Measurements from ENCODE around the gene PRKG1. TPM values are rescaled to one million over a fixed set of nuclear protein-coding genes. Genes with fewer than 3 reads are reported as not detected.

PRKG1 gene
- total and polyA plus RNA-seq, 7 experiments from 2014 or later, result 0.19 TPM; not detected in 6

DNA sequence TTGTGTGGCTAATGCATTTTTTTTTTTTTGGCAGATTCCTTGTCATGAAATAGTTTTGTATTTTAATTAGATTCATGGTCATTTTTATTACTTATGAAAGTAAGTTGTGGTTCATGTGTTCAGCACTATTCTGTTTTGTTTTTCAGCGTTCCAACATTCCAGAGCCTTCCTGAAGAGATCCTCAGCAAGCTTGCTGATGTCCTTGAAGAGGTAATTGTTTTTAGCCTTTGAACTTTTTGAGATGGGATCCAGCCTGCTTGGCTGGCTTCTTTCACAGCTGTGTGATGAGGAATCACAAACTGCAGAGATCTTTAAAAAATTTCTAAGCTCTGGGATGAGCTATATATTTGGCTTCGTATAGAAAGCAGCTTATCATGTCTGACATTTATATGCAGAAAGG, 833.1 kb downstream of the PRKG1 start:
- CTCF ChIA-PET, result no interaction called here
- no peak for DNase-seq

DNA sequence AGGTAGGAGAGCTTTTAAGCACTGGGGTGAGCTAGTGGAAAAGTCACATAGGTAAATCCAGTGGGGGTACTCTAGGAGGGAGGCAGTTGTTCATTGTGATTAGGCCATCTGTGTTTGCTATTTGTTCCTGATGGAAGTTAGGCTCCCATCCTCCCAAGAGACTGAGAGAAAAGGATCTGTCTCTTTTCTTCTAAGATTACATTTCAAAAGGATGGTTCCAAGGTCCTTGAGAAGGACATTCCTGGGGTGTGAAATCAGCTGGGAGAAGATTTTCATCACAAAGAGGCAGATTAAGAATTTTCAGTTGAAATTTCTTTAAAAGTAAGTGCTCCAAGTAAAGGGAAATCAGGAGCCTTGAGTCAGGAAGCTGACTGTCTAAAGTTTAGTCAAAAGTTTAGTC, 835.9 kb downstream of the PRKG1 start:
- Mint-ChIP-seq H3K4me1 (no peaks in the 10 kb centered on the region), H3K9me3 (no peaks in the 10 kb centered on the region), H3K27ac (no peak overlapping the region), H3K36me3 (no peaks in the 10 kb centered on the region), H3K27me3 (peaks cover 0 to 13% (median 8%) of the 10 kb centered on the region in 5 donors), H3K4me3 (no peak overlapping the region)
- intact Hi-C loops (cut with micrococcal nuclease), result no loop called here
- Histone ChIP-seq H3K4me3 (ENCODE audit: low read length) (no peak overlapping the region), H3K9me3 (ENCODE audit: control insufficient read depth in 2 of 3, low read length in 3 of 3) (no peaks in the 10 kb centered on the region), H3K36me3 (ENCODE audit: control insufficient read depth in 2 of 3, insufficient read depth in 3 of 3, low read length in 3 of 3) (no peaks in the 10 kb centered on the region), H3K27ac (ENCODE audit: low read depth, low read length) (no peak overlapping the region), H3K4me1 (ENCODE audit: control insufficient read depth in 2 of 2, insufficient read depth in 2 of 2, low read length in 2 of 2) (no peaks in the 10 kb centered on the region), H3K27me3 (ENCODE audit: control insufficient read depth in 2 of 2, insufficient read depth in 2 of 2, low read length in 2 of 2) (no peaks in the 10 kb centered on the region)
- ATAC-seq (no peak), DNase-seq (no peak)
- ChIA-PET CTCF (no interaction called here), POLR2A (no interaction called here)

More for the DNA sequence above, 833.1 kb downstream of the PRKG1 start:
- no peak overlapping the region for H3K27ac Mint-ChIP-seq
- ATAC-seq, result no peak
- no peaks in the 10 kb centered on the region for H3K36me3 Mint-ChIP-seq
- H3K27me3 Mint-ChIP-seq, result peaks cover 0 to 13% (median 8%) of the 10 kb centered on the region in 5 donors
- POLR2A ChIA-PET, result no interaction called here
- Histone ChIP-seq H3K4me1 (ENCODE audit: control insufficient read depth in 2 of 2, insufficient read depth in 2 of 2, low read length in 2 of 2) (no peaks in the 10 kb centered on the region), H3K36me3 (ENCODE audit: control insufficient read depth in 2 of 3, insufficient read depth in 3 of 3, low read length in 3 of 3) (no peaks in the 10 kb centered on the region), H3K4me3 (ENCODE audit: low read length) (no peak overlapping the region), H3K27ac (ENCODE audit: low read depth, low read length) (no peak overlapping the region), H3K27me3 (ENCODE audit: control insufficient read depth in 2 of 2, insufficient read depth in 2 of 2, low read length in 2 of 2) (no peaks in the 10 kb centered on the region), H3K9me3 (ENCODE audit: control insufficient read depth in 2 of 3, low read length in 3 of 3) (no peaks in the 10 kb centered on the region)
- H3K4me3 Mint-ChIP-seq, result no peak overlapping the region
- intact Hi-C loops (cut with micrococcal nuclease), result no loop called here
- H3K4me1 Mint-ChIP-seq, result no peaks in the 10 kb centered on the region
- no peaks in the 10 kb centered on the region for H3K9me3 Mint-ChIP-seq

DNA sequence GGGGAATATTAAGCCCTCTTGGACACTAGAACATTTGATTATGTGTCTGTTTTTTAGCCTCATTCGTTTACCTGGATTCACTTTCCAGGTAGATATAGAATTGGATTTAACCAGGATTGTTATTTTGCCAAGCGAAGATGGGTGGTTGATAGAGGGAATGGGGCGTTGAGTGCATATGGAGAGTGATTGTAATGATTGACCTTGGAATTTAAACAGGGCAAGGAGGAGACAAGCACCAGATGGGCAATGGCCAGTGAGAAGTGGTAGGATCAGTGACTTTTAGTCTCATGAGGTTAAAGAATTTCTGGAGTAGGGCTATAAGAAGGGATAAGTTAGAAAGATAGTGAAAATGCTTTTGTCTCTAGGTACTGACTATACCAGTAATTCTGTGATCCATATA, 836.3 kb downstream of the PRKG1 start:
- Histone ChIP-seq H3K27ac (ENCODE audit: low read depth, low read length) (no peak overlapping the region), H3K4me3 (ENCODE audit: low read length) (no peak overlapping the region), H3K9me3 (ENCODE audit: control insufficient read depth in 2 of 3, low read length in 3 of 3) (no peaks in the 10 kb centered on the region), H3K27me3 (ENCODE audit: control insufficient read depth in 2 of 2, insufficient read depth in 2 of 2, low read length in 2 of 2) (no peaks in the 10 kb centered on the region), H3K4me1 (ENCODE audit: control insufficient read depth in 2 of 2, insufficient read depth in 2 of 2, low read length in 2 of 2) (no peaks in the 10 kb centered on the region), H3K36me3 (ENCODE audit: control insufficient read depth in 2 of 3, insufficient read depth in 3 of 3, low read length in 3 of 3) (no peaks in the 10 kb centered on the region)
- Mint-ChIP-seq H3K27me3 (peaks cover 0 to 13% (median 8%) of the 10 kb centered on the region in 5 donors), H3K4me1 (no peaks in the 10 kb centered on the region), H3K4me3 (no peak overlapping the region), H3K36me3 (no peaks in the 10 kb centered on the region), H3K27ac (no peak overlapping the region), H3K9me3 (no peaks in the 10 kb centered on the region)
- DNase-seq, result no peak
- CTCF ChIA-PET, result no interaction called here
- ATAC-seq, result no peak
- intact Hi-C loops (cut with micrococcal nuclease), result no loop called here
- POLR2A ChIA-PET, result no interaction called here

DNA sequence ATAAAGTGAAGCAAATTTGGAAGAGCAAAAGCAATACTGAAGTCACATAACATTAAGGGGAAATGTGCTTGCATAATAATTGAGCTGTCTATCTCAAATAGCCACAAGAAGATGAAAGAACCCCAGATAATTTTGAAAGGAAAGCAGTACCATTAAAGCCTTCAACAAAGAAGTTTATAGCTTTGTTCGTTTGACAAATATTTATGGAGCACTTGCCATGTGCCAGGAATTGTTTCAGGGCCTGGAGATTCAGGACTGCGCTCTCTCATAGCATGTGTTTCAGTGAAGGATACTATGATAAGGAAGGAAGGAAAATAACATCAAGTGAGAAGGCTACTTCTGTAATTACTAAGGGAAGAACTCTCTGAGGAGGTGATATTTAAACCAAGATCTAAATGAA, 837.4 kb downstream of the PRKG1 start:
- intact Hi-C loops (cut with micrococcal nuclease), result no loop called here
- Histone ChIP-seq H3K36me3 (ENCODE audit: control insufficient read depth in 2 of 3, insufficient read depth in 3 of 3, low read length in 3 of 3) (no peaks in the 10 kb centered on the region), H3K4me1 (ENCODE audit: control insufficient read depth in 2 of 2, insufficient read depth in 2 of 2, low read length in 2 of 2) (no peaks in the 10 kb centered on the region), H3K27me3 (ENCODE audit: control insufficient read depth in 2 of 2, insufficient read depth in 2 of 2, low read length in 2 of 2) (no peaks in the 10 kb centered on the region), H3K27ac (ENCODE audit: low read depth, low read length) (no peak overlapping the region), H3K4me3 (ENCODE audit: low read length) (no peak overlapping the region), H3K9me3 (ENCODE audit: control insufficient read depth in 2 of 3, low read length in 3 of 3) (no peaks in the 10 kb centered on the region)
- Mint-ChIP-seq H3K27ac (no peak overlapping the region), H3K9me3 (no peaks in the 10 kb centered on the region), H3K27me3 (peaks cover 0 to 7% (median 4%) of the 10 kb centered on the region in 5 donors), H3K4me3 (no peak overlapping the region), H3K36me3 (no peaks in the 10 kb centered on the region), H3K4me1 (no peaks in the 10 kb centered on the region)
- ATAC-seq (no peak), DNase-seq (no peak)
- ChIA-PET CTCF (no interaction called here), POLR2A (no interaction called here)

DNA sequence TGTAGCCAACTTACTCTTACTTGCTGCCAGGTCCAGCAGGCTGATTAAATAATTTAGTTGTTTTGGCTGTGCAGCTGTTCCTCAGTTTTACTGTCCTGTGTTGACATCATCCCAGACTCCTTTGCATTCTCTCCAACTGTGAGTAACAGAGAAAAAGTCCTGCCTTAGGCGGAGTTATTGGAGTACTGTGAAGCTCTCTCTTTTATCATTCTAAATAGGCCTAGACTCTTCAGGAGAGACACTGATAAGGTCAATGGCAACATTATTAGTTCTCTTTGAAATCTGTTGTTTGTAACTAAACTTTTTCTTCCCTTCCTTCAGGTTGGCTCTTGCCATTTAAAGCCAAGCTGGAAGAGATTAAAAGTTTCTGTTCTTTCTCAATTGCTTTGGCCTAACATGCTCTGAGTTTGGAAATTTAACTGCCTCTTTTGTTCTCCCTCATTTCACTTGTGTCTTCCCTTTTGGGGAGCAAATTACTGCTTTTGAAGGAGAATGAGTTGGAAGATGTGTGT, 840.8 kb downstream of the PRKG1 start:
- Histone ChIP-seq H3K27ac (ENCODE audit: low read depth, low read length) (no peak overlapping the region), H3K4me1 (ENCODE audit: control insufficient read depth in 2 of 2, insufficient read depth in 2 of 2, low read length in 2 of 2) (no peaks in the 10 kb centered on the region), H3K9me3 (ENCODE audit: control insufficient read depth in 2 of 3, low read length in 3 of 3) (no peaks in the 10 kb centered on the region), H3K36me3 (ENCODE audit: control insufficient read depth in 2 of 3, insufficient read depth in 3 of 3, low read length in 3 of 3) (no peaks in the 10 kb centered on the region), H3K4me3 (ENCODE audit: low read length) (no peak overlapping the region), H3K27me3 (ENCODE audit: control insufficient read depth in 2 of 2, insufficient read depth in 2 of 2, low read length in 2 of 2) (no peaks in the 10 kb centered on the region)
- no peak overlapping the region for H3K27ac Mint-ChIP-seq
- H3K36me3 Mint-ChIP-seq, result no peaks in the 10 kb centered on the region
- POLR2A ChIA-PET, result no interaction called here
- H3K4me1 Mint-ChIP-seq, result no peaks in the 10 kb centered on the region
- DNase-seq, result no peak
- CTCF ChIA-PET, result no interaction called here
- no peak for ATAC-seq
- H3K27me3 Mint-ChIP-seq, result peaks cover 0 to 6% (median 0%) of the 10 kb centered on the region in 5 donors
- no peaks in the 10 kb centered on the region for H3K9me3 Mint-ChIP-seq
- intact Hi-C loops (cut with micrococcal nuclease), result no loop called here
- no peak overlapping the region for H3K4me3 Mint-ChIP-seq

DNA sequence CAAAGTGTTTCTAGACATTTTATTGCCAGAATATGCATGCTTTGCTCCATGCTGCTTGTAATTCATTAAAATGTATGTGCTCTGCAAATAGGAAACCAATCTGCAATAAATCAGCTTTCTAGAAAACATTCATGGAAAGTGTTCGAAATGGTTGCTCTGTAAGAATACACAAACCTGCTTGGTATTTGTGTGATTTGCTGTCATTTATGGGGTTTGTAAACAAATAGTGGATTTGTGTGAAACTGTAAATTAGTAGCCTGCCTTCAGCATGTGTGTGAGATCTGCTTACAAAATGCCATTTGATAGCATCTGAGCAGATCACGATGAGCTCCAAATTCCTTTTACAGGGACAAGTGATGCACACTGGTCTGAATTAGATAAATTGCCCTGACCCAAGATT, 844.2 kb downstream of the PRKG1 start:
- Histone ChIP-seq H3K4me3 (ENCODE audit: low read length) (no peak overlapping the region), H3K9me3 (ENCODE audit: control insufficient read depth in 2 of 3, low read length in 3 of 3) (no peaks in the 10 kb centered on the region), H3K27ac (ENCODE audit: low read depth, low read length) (no peak overlapping the region), H3K27me3 (ENCODE audit: control insufficient read depth in 2 of 2, insufficient read depth in 2 of 2, low read length in 2 of 2) (no peaks in the 10 kb centered on the region), H3K4me1 (ENCODE audit: control insufficient read depth in 2 of 2, insufficient read depth in 2 of 2, low read length in 2 of 2) (no peaks in the 10 kb centered on the region), H3K36me3 (ENCODE audit: control insufficient read depth in 2 of 3, insufficient read depth in 3 of 3, low read length in 3 of 3) (no peaks in the 10 kb centered on the region)
- H3K27me3 Mint-ChIP-seq, result peaks cover 0 to 6% (median 0%) of the 10 kb centered on the region in 5 donors
- no peak overlapping the region for H3K4me3 Mint-ChIP-seq
- H3K9me3 Mint-ChIP-seq, result peaks cover 0 to 2% (median 0%) of the 10 kb centered on the region in 11 donors
- ATAC-seq (no peak), DNase-seq (no peak)
- ChIA-PET POLR2A (no interaction called here), CTCF (no interaction called here)
- no peak overlapping the region for H3K27ac Mint-ChIP-seq
- H3K36me3 Mint-ChIP-seq, result no peaks in the 10 kb centered on the region
- H3K4me1 Mint-ChIP-seq, result no peaks in the 10 kb centered on the region
- intact Hi-C loops (cut with micrococcal nuclease), result no loop called here

DNA sequence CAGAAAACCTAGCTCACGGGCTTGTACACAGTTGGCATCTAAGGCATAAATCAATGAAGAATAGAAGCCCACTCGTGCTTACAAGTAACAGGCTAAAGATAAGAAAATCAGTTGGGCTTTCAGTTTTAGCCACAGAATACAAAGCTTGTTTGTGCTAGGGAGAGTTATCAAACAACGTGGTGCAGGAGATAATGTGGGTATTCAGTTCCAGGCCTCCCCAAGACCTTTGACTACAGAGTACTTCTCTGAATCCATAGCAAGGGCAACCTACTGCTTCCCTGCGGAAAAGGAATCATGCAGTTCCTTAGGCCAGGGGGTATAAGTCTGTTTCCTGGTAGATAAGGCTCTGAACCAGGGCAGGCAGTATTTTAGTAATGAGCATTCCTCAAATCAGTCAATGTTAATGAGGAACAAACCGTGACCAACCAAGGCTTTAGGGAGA, 844.6 kb downstream of the PRKG1 start:
- no peak overlapping the region for H3K27ac Mint-ChIP-seq
- peaks cover 0 to 6% (median 0%) of the 10 kb centered on the region in 5 donors for H3K27me3 Mint-ChIP-seq
- H3K9me3 ChIP-seq (ENCODE audit: control insufficient read depth in 2 of 3, low read length in 3 of 3), result no peaks in the 10 kb centered on the region
- no peak overlapping the region for H3K4me3 ChIP-seq (ENCODE audit: low read length)
- intact Hi-C loops (cut with micrococcal nuclease), result no loop called here
- ChIA-PET CTCF (no interaction called here), POLR2A (no interaction called here)
- DNase-seq (no peak), ATAC-seq (no peak)
- no peaks in the 10 kb centered on the region for H3K27me3 ChIP-seq (ENCODE audit: control insufficient read depth in 2 of 2, insufficient read depth in 2 of 2, low read length in 2 of 2)
- no peaks in the 10 kb centered on the region for H3K4me1 Mint-ChIP-seq
- no peak overlapping the region for H3K4me3 Mint-ChIP-seq
- peaks cover 0 to 2% (median 0%) of the 10 kb centered on the region in 11 donors for H3K9me3 Mint-ChIP-seq
- H3K36me3 ChIP-seq (ENCODE audit: control insufficient read depth in 2 of 3, insufficient read depth in 3 of 3, low read length in 3 of 3), result no peaks in the 10 kb centered on the region
- no peaks in the 10 kb centered on the region for H3K4me1 ChIP-seq (ENCODE audit: control insufficient read depth in 2 of 2, insufficient read depth in 2 of 2, low read length in 2 of 2)
- H3K36me3 Mint-ChIP-seq, result no peaks in the 10 kb centered on the region
- no peak overlapping the region for H3K27ac ChIP-seq (ENCODE audit: low read depth, low read length)

Measured in naive thymus-derived CD4-positive, alpha-beta T cell (primary cell).